Upper lobe of left lung (tissue), 4 donors: Measurements from ENCODE around the gene ABCC2.

Experiments
- EP300 ChIP-seq, 4 donors: sonication (generic); formaldehyde crosslinking; IDR thresholded peaks; one replicate each; pipeline ENCODE4 v1.5.1; 2017; ENCODE audit warnings: antibody characterized with exemption in 4 of 4, control low read depth in 2 of 4
- POLR2A ChIP-seq, 4 donors: fragments of 450-650 bp; IDR thresholded peaks; one replicate each; pipeline ENCODE4 v1.5.1; 2016 to 2017; ENCODE audit warnings: antibody characterized with exemption in 4 of 4, mild to moderate bottlenecking in 2 of 4
- POLR2AphosphoS5 ChIP-seq, 2 donors: sonication (generic); formaldehyde crosslinking; IDR thresholded peaks; one replicate each; pipeline ENCODE4 v1.5.1; 2017; ENCODE audit warnings: antibody characterized with exemption in 2 of 2
- TF ChIP-seq, protein P1 (sequence below), 6 experiments: fragments of 450-650 bp in 4 of 6; fragments of 200-600 bp in 2 of 6; sonication (generic) in 2 of 6; IDR thresholded peaks; one replicate each; pipeline ENCODE4 v1.5.1; 2016 to 2019; ENCODE audit warnings: antibody characterized with exemption in 6 of 6

DNA sequence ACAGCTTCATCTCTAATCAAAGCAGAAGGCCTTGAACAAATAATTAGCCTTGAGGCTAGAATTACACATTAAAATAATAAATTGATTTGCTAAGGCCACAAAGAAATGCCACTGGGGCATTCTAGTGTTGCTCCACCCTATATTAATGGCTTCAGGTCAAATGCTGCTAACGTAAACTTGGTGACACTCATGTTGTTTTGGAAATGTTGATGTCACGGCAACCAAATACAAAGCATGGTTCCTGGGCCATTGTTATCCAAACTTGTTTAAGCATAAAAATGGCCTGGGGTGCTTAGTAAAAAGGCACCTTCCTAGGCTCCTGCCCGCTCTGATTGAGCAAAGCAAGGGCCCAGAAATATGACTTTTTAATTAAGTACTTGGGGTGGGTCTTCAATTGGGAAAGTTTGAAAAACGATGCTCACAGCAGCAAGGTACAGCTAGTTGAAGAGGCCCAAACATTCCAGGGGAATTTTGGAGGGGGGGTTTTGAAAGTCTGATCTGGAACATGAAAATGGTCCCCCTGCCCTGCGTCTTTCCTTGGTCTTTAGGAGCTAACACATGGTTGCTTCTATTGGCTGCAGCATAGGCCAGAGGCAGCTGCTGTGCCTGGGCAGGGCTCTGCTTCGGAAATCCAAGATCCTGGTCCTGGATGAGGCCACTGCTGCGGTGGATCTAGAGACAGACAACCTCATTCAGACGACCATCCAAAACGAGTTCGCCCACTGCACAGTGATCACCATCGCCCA, 67.8 kb downstream of the ABCC2 start:
- TF ChIP-seq POLR2AphosphoS5 (IDR thresholded peaks at IDR 0.05): no peak
- TF ChIP-seq EP300 (IDR thresholded peaks at IDR 0.05): no peak
- TF ChIP-seq, protein P1, sequence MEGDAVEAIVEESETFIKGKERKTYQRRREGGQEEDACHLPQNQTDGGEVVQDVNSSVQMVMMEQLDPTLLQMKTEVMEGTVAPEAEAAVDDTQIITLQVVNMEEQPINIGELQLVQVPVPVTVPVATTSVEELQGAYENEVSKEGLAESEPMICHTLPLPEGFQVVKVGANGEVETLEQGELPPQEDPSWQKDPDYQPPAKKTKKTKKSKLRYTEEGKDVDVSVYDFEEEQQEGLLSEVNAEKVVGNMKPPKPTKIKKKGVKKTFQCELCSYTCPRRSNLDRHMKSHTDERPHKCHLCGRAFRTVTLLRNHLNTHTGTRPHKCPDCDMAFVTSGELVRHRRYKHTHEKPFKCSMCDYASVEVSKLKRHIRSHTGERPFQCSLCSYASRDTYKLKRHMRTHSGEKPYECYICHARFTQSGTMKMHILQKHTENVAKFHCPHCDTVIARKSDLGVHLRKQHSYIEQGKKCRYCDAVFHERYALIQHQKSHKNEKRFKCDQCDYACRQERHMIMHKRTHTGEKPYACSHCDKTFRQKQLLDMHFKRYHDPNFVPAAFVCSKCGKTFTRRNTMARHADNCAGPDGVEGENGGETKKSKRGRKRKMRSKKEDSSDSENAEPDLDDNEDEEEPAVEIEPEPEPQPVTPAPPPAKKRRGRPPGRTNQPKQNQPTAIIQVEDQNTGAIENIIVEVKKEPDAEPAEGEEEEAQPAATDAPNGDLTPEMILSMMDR (IDR thresholded peaks at IDR 0.05): no peak
- no peak for TF ChIP-seq POLR2A (IDR thresholded peaks at IDR 0.05)
